HCEC 1CT (cell line): ENCODE results near the gene MVB12B.

Experiments used
- DNase-seq: peaks from one replicate; pipeline ENCODE4 v3.0.0-alpha.2; 2017

MVB12B gene

GRCh38 chr9:126497660-126498275 is 171.1 kb downstream of the MVB12B start:
- DNase-seq, result no peak

- DNase-seq, result no peak
Observed at GRCh38 chr9:126498331-126498730, 171.7 kb downstream of the MVB12B start.

- peak; percentile 8 for DNase-seq
Observed at GRCh38 chr9:126499005-126499910, 172.6 kb downstream of the MVB12B start.

- DNase-seq, result no peak
Observed at GRCh38 chr9:126499911-126500599, 173.4 kb downstream of the MVB12B start.

GRCh38 chr9:126500600-126501382 is 174.2 kb downstream of the MVB12B start:
- DNase-seq, result peak; percentile 54

GRCh38 chr9:126501383-126502331 is 175.0 kb downstream of the MVB12B start:
- no peak for DNase-seq

GRCh38 chr9:126502417-126503332 is 176.0 kb downstream of the MVB12B start:
- no peak for DNase-seq

- no peak for DNase-seq
Observed at GRCh38 chr9:126503333-126504085, 176.9 kb downstream of the MVB12B start.

- DNase-seq, result no peak
Observed at GRCh38 chr9:126504086-126504976, 177.7 kb downstream of the MVB12B start.

- no peak for DNase-seq
Observed at GRCh38 chr9:126504977-126505455, 178.4 kb downstream of the MVB12B start.

- DNase-seq, result no peak
Observed at GRCh38 chr9:126505697-126506346, 179.2 kb downstream of the MVB12B start.

GRCh38 chr9:126506361-126507317 is 180.0 kb downstream of the MVB12B start:
- no peak for DNase-seq

GRCh38 chr9:126507318-126508109 is 180.9 kb downstream of the MVB12B start:
- no peak for DNase-seq

GRCh38 chr9:126508171-126508591 is 181.6 kb downstream of the MVB12B start:
- DNase-seq, result no peak

- no peak for DNase-seq
Observed at GRCh38 chr9:126508928-126509327, 182.3 kb downstream of the MVB12B start.

- no peak for DNase-seq
Observed at GRCh38 chr9:126509718-126510117, 183.1 kb downstream of the MVB12B start.
